K562 (cell line): ENCODE data around the gene CNOT11. TPM values are rescaled to one million over a fixed set of nuclear protein-coding genes. Genes with fewer than 3 reads are reported as not detected.

Experiments used
- GATAD2B ChIP-seq: fragments of 450-650 bp; IDR thresholded peaks from 2 replicates; pipeline ENCODE4 v1.6.1; 2017; ENCODE audit warnings: mild to moderate bottlenecking, borderline replicate concordance
- JUND ChIP-seq, 2 experiments: IDR thresholded peaks; 2 replicates in 1 of 2; 3 replicates in 1 of 2; pipeline ENCODE4 v1.6.1; 2011; ENCODE audit warnings: borderline replicate concordance in 2 of 2, low read depth in 2 of 2, low read length in 2 of 2, improper control_type of control experiment in 1 of 2, missing biosample characterization in 1 of 2, missing genetic modification characterization in 1 of 2, missing genetic modification reagents in 1 of 2
- KDM1A ChIP-seq, 2 experiments: fragments of 450-650 bp; IDR thresholded peaks; 2 replicates each; pipeline ENCODE4 v1.6.1; 2016; ENCODE audit warnings: mild to moderate bottlenecking in 2 of 2
- MAFG ChIP-seq: fragments of 450-650 bp; conservative IDR thresholded peaks from 2 replicates; pipeline ENCODE4 v1.6.1; 2016; ENCODE audit warnings: missing genetic modification characterization, missing compliant biosample characterization
- MYC ChIP-seq, 2 experiments: fragments of 250-450 bp in 1 of 2; sonication (Bioruptor Pico) in 1 of 2; IDR thresholded peaks; 2 replicates each; pipeline versions ENCODE4 v1.5.1 to v1.6.1; 2012 to 2021; ENCODE audit warnings: low read depth in 2 of 2, borderline replicate concordance in 1 of 2, improper control_type of control experiment in 1 of 2, low read length in 1 of 2, mild to moderate bottlenecking in 1 of 2, moderate library complexity in 1 of 2
- RBBP5 ChIP-seq: fragments of 200-600 bp; sonication (generic); IDR thresholded peaks from 2 replicates; pipeline ENCODE4 v1.6.1; 2012; ENCODE audit warnings: borderline replicate concordance, mild to moderate bottlenecking, low read length, control low read depth, inconsistent platforms; ENCODE audit not compliant: insufficient read depth, poor library complexity, severe bottlenecking
- SAFB2 ChIP-seq: fragments of 200-400 bp; formaldehyde crosslinking; IDR thresholded peaks from 2 replicates; pipeline ENCODE4 v1.6.1; 2018; ENCODE audit warnings: borderline replicate concordance, low read length, low read depth, moderate library complexity; ENCODE audit not compliant: severe bottlenecking
- SMAD1 ChIP-seq: fragments of 150-350 bp; IDR thresholded peaks from 2 replicates; pipeline ENCODE4 v1.6.1; 2014; ENCODE audit warnings: low read length, low read depth; ENCODE audit not compliant: partially characterized antibody
- SP2 ChIP-seq: IDR thresholded peaks from 2 replicates; pipeline ENCODE4 v1.6.1; 2011; ENCODE audit warnings: mild to moderate bottlenecking, low read depth, low read length, moderate library complexity; ENCODE audit not compliant: poor library complexity, severe bottlenecking; ENCODE audit errors: extremely low read depth
- TEAD2 ChIP-seq: fragments of 450-650 bp; IDR thresholded peaks from 2 replicates; pipeline ENCODE4 v1.6.1; 2016; ENCODE audit warnings: missing genetic modification characterization, control low read depth, missing compliant biosample characterization
- ZNF77 ChIP-seq: fragments of 250-450 bp; sonication (Bioruptor Pico); IDR thresholded peaks from 2 replicates; pipeline ENCODE4 v1.5.0; 2020
- ZNF79 ChIP-seq: fragments of 250-450 bp; sonication (Bioruptor Pico); IDR thresholded peaks from 2 replicates; pipeline ENCODE4 v1.4.0; 2020; ENCODE audit warnings: low read depth, mild to moderate bottlenecking, moderate library complexity
- polyA plus RNA-seq, 8 experiments: library from polyadenylated mRNA; depleted of rRNA in 4 of 8; stranded (reverse) in 5 of 8; unstranded in 3 of 8; fragments of >200 nt; fragmentation: Nextera tagmentation in 2 of 8; fragmentation: Illumina TruSeq in 1 of 8; extraction: Ambion mirVana in 2 of 8; extraction: Trizol in 1 of 8; gene quantifications; 2 replicates each; pipeline versions ENCODE4 v1.2.1 to v1.2.3, GENCODE V29; 2011 to 2014; ENCODE audit warnings: inconsistent platforms in 1 of 8, missing spikeins in 1 of 8
- total RNA-seq, 7 experiments: library from RNA; depleted of rRNA in 6 of 7; stranded (reverse); fragments of >200 nt in 6 of 7; fragmentation: Illumina TruSeq in 2 of 7; extraction: Trizol in 2 of 7; gene quantifications; 2 replicates each; pipeline versions ENCODE4 v1.2.1 to v1.2.3, GENCODE V29; 2011 to 2021; ENCODE audit warnings: low replicate concordance in 1 of 7
- TF ChIP-seq, protein P1 (sequence below): fragments of 250-450 bp; sonication (Bioruptor Pico); IDR thresholded peaks from 2 replicates; pipeline ENCODE4 v1.8.0; 2021; ENCODE audit warnings: borderline replicate concordance, mild to moderate bottlenecking, moderate library complexity; ENCODE audit not compliant: poor library complexity, severe bottlenecking
- TF ChIP-seq, protein P2 (sequence below): sonication (generic); formaldehyde crosslinking; IDR thresholded peaks from 2 replicates; pipeline ENCODE4 v1.8.0; 2023; ENCODE audit warnings: mild to moderate bottlenecking, missing genetic modification reagents
- TF ChIP-seq, protein P3 (sequence below): fragments of 450-650 bp; IDR thresholded peaks from 2 replicates; pipeline ENCODE4 v1.6.1; 2016; ENCODE audit warnings: antibody characterized with exemption
- TF ChIP-seq, protein P4 (sequence below): sonication (generic); formaldehyde crosslinking; IDR thresholded peaks from 2 replicates; pipeline ENCODE4 v1.8.0; 2022; ENCODE audit warnings: missing genetic modification reagents, mild to moderate bottlenecking, moderate library complexity, borderline replicate concordance
- TF ChIP-seq, protein P5 (sequence below): sonication (generic); formaldehyde crosslinking; IDR thresholded peaks from 2 replicates; pipeline ENCODE4 v1.8.1; 2022; ENCODE audit warnings: missing genetic modification reagents

Gene CNOT11
- total and polyA plus RNA-seq, 9 of the 15 experiments (the other 6 are each of a cell fraction or from before 2014, with no cell fraction given): 12.7 to 163 (median 64.2) TPM

DNA sequence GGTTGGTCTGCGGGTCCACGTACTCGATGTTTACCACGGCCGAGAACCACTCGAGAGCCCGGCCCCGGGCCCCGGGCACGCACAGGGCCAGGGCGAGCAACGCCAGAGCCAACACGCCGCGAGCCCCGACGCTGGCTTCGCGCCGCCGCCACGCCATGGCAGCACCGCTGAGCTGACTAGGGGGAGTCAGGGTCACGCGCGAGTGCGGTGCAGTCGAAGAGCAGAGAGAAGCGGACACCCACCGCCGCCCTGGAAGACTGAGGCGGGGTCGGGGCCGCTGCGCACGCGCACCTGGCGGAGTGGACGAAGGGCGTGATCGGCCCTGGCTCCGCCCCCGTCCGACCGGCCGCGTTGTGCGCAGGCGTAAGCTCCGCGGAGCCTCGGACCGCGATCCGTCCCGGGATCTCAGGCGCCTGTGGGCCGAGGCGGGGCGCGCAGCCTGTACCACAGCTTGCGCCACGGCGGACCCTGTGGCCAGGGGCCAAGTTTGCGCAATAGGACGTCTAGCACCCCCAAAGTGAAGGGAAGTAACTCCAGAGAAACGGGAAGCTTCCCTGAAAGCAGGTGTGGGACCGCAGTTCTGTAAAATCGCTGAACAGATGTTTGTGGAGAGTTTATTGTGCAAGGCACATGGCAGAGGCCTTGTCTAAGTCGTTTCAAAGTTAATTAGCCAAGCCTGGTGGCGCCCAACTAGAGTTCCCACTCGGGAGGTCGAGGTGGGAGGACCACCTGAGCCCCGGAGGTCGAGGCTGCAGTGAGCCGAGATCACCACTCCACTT lies 55.9 kb downstream of the CNOT11 start, which contains the start of gene RNF149 (continued):
- TF ChIP-seq, protein P1, sequence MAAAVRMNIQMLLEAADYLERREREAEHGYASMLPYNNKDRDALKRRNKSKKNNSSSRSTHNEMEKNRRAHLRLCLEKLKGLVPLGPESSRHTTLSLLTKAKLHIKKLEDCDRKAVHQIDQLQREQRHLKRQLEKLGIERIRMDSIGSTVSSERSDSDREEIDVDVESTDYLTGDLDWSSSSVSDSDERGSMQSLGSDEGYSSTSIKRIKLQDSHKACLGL (CRISPR knock-in tag): no peak
- no peak for TF ChIP-seq TEAD2 (tag)
- peak; percentile 93 for TF ChIP-seq RBBP5
- TF ChIP-seq SMAD1: peak; percentile 82
- TF ChIP-seq SP2: no peak
- TF ChIP-seq, protein P2, sequence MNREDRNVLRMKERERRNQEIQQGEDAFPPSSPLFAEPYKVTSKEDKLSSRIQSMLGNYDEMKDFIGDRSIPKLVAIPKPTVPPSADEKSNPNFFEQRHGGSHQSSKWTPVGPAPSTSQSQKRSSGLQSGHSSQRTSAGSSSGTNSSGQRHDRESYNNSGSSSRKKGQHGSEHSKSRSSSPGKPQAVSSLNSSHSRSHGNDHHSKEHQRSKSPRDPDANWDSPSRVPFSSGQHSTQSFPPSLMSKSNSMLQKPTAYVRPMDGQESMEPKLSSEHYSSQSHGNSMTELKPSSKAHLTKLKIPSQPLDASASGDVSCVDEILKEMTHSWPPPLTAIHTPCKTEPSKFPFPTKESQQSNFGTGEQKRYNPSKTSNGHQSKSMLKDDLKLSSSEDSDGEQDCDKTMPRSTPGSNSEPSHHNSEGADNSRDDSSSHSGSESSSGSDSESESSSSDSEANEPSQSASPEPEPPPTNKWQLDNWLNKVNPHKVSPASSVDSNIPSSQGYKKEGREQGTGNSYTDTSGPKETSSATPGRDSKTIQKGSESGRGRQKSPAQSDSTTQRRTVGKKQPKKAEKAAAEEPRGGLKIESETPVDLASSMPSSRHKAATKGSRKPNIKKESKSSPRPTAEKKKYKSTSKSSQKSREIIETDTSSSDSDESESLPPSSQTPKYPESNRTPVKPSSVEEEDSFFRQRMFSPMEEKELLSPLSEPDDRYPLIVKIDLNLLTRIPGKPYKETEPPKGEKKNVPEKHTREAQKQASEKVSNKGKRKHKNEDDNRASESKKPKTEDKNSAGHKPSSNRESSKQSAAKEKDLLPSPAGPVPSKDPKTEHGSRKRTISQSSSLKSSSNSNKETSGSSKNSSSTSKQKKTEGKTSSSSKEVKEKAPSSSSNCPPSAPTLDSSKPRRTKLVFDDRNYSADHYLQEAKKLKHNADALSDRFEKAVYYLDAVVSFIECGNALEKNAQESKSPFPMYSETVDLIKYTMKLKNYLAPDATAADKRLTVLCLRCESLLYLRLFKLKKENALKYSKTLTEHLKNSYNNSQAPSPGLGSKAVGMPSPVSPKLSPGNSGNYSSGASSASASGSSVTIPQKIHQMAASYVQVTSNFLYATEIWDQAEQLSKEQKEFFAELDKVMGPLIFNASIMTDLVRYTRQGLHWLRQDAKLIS (CRISPR knock-in tag): no peak
- no peak for TF ChIP-seq KDM1A (IDR thresholded peaks at IDR 0.05)
- TF ChIP-seq, protein P3, sequence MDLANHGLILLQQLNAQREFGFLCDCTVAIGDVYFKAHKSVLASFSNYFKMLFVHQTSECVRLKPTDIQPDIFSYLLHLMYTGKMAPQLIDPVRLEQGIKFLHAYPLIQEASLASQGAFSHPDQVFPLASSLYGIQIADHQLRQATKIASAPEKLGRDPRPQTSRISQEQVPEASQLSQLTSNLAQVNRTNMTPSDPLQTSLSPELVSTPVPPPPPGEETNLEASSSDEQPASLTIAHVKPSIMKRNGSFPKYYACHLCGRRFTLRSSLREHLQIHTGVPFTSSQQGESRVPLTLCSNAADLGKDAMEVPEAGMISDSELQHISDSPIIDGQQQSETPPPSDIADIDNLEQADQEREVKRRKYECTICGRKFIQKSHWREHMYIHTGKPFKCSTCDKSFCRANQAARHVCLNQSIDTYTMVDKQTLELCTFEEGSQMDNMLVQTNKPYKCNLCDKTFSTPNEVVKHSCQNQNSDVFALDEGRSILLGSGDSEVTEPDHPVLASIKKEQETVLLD: peak; percentile 93
- TF ChIP-seq, protein P4, sequence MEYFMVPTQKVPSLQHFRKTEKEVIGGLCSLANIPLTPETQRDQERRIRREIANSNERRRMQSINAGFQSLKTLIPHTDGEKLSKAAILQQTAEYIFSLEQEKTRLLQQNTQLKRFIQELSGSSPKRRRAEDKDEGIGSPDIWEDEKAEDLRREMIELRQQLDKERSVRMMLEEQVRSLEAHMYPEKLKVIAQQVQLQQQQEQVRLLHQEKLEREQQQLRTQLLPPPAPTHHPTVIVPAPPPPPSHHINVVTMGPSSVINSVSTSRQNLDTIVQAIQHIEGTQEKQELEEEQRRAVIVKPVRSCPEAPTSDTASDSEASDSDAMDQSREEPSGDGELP (CRISPR knock-in tag): peak; percentile 86
- TF ChIP-seq, protein P5, sequence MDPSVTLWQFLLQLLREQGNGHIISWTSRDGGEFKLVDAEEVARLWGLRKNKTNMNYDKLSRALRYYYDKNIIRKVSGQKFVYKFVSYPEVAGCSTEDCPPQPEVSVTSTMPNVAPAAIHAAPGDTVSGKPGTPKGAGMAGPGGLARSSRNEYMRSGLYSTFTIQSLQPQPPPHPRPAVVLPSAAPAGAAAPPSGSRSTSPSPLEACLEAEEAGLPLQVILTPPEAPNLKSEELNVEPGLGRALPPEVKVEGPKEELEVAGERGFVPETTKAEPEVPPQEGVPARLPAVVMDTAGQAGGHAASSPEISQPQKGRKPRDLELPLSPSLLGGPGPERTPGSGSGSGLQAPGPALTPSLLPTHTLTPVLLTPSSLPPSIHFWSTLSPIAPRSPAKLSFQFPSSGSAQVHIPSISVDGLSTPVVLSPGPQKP (CRISPR knock-in tag): no peak
- TF ChIP-seq GATAD2B: peak; percentile 51; the same call in 1 of the 2 replicates
- peak; percentile 11; the same call in 1 of the 2 replicates for TF ChIP-seq JUND (IDR thresholded peaks at IDR 0.05; ENCODE audit: borderline replicate concordance, low read depth, low read length)
- TF ChIP-seq JUND (tag; IDR thresholded peaks at IDR 0.05; ENCODE audit: borderline replicate concordance, low read depth, low read length): no peak; the same call in 2 of the 3 replicates
- no peak for TF ChIP-seq MAFG
- TF ChIP-seq ZNF79: no peak
- TF ChIP-seq SAFB2: no peak
- peak; percentile 90 for TF ChIP-seq MYC (IDR thresholded peaks at IDR 0.05; ENCODE audit: low read depth, low read length)
- no peak for TF ChIP-seq MYC (CRISPR knock-in tag; IDR thresholded peaks at IDR 0.05; ENCODE audit: borderline replicate concordance, low read depth)
- TF ChIP-seq ZNF77 (CRISPR knock-in tag): no peak
